BE2C (cell line): ENCODE results near the gene STAT4.

ENCODE experiments used
- DNase-seq: peaks from one replicate; pipeline ENCODE4 v3.0.0-alpha.2; 2020
- H3K27me3 ChIP-seq: fragments of 250-450 bp; sonication (Bioruptor Pico); 2 replicates; pipeline ENCODE4 v1.5.1; 2020; ENCODE audit warnings: mild to moderate bottlenecking
- H3K36me3 ChIP-seq: fragments of 250-450 bp; sonication (Bioruptor Pico); 2 replicates; pipeline ENCODE4 v1.5.1; 2020; ENCODE audit warnings: mild to moderate bottlenecking
- H3K4me1 ChIP-seq: fragments of 250-450 bp; sonication (Bioruptor Pico); 2 replicates; pipeline ENCODE4 v1.5.1; 2020
- H3K4me3 ChIP-seq: 2 replicates; pipeline ENCODE4 v1.5.1; 2011; ENCODE audit warnings: low read depth, low read length
- H3K9me3 ChIP-seq: fragments of 250-450 bp; sonication (Bioruptor Pico); 2 replicates; pipeline ENCODE4 v1.5.1; 2020
- TF ChIP-seq, protein P1 (sequence below): IDR thresholded peaks from 2 replicates; pipeline ENCODE4 v1.5.1; 2012; ENCODE audit warnings: mild to moderate bottlenecking, low read depth, low read length

Gene STAT4

DNA sequence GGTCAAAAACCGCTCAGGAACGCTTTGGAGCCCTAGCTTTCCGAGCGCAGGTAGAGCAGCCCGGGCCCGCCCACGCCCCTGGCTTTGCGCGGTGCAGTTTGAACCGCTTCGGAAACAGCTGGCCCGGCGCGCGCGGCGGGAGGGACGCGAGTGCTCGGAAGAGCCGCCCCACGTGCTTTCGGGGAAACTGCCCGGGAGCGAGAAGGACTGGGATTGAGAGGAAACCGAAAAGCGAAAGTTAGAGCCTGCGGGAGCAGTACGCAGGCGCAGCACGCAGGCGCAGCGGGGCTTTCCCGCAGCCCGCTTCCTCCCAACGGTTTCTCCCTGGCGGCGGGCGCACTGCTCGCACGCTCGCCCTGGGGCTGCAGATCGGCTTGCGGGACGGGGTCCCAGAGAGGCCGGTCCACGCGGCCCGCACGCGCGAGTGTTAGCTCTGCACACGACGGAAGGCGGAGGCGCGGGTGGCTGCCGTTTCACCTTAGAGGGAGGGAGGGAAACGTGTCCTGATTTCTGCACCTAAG, 130.5 kb downstream of the STAT4 start:
- peak overlapping the region; percentile 88 for H3K4me3 ChIP-seq

DNA sequence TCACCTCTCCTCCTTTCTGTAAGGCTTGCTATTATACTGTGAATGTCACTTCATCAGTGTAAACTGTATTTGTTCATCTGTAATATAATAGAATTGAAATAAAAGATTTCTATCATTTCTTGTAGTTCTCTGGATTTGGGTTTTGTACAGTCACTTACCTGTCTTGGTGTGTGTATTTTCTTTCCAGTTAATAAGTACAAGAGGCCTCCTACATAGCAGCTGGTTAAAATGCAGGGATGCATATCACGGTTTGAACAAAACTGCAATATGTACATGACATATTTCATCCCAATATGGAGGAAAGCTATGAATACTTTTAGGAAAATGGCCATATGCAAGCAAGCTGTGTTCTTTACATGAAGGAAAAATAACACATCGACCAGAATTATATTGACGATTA, 131.4 kb downstream of the STAT4 start:
- Histone ChIP-seq H3K4me1 (0 out of 2 replicates have a peak, but pooled peaks cover 4% of the 10 kb centered on the region), H3K4me3 (no peak overlapping the region), H3K27me3 (no peaks in the 10 kb centered on the region), H3K36me3 (no peaks in the 10 kb centered on the region), H3K9me3 (no peaks in the 10 kb centered on the region)
- TF ChIP-seq, protein P1, sequence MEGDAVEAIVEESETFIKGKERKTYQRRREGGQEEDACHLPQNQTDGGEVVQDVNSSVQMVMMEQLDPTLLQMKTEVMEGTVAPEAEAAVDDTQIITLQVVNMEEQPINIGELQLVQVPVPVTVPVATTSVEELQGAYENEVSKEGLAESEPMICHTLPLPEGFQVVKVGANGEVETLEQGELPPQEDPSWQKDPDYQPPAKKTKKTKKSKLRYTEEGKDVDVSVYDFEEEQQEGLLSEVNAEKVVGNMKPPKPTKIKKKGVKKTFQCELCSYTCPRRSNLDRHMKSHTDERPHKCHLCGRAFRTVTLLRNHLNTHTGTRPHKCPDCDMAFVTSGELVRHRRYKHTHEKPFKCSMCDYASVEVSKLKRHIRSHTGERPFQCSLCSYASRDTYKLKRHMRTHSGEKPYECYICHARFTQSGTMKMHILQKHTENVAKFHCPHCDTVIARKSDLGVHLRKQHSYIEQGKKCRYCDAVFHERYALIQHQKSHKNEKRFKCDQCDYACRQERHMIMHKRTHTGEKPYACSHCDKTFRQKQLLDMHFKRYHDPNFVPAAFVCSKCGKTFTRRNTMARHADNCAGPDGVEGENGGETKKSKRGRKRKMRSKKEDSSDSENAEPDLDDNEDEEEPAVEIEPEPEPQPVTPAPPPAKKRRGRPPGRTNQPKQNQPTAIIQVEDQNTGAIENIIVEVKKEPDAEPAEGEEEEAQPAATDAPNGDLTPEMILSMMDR: no peak
- no peak for DNase-seq

More for the DNA sequence above, 130.5 kb downstream of the STAT4 start:
- DNase-seq: peak; percentile 95
- TF ChIP-seq, protein P1: no peak
- Histone ChIP-seq H3K36me3 (no peaks in the 10 kb centered on the region), H3K27me3 (no peaks in the 10 kb centered on the region), H3K9me3 (no peaks in the 10 kb centered on the region), H3K4me1 (no peaks in the 10 kb centered on the region)

DNA sequence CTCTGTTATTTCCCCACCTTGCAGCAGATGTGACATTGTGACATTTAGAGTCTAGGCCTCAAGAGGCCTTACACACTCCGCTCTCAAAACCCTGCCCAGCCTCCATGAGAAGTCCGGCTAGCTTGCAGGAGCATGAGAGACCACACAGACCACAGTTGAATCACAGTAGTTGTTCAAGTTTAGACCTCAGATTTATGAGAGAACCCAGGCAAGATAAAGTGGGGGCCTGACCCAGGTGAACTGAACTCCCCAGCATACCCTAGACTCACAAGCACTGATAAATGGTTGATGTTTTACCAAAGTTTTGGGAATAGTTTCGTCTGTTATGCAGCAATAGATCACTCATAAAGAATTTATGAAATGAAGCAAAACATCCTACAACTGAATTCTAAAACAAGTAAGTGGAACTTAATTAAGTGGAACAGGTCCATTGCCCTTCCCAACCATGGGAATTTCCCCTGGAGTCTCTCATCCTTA, 132.1 kb downstream of the STAT4 start:
- Histone ChIP-seq H3K4me3 (no peak overlapping the region), H3K27me3 (no peaks in the 10 kb centered on the region), H3K9me3 (no peaks in the 10 kb centered on the region), H3K4me1 (0 out of 2 replicates have a peak, but pooled peaks cover 4% of the 10 kb centered on the region), H3K36me3 (no peaks in the 10 kb centered on the region)
- TF ChIP-seq, protein P1: no peak
- DNase-seq: no peak

DNA sequence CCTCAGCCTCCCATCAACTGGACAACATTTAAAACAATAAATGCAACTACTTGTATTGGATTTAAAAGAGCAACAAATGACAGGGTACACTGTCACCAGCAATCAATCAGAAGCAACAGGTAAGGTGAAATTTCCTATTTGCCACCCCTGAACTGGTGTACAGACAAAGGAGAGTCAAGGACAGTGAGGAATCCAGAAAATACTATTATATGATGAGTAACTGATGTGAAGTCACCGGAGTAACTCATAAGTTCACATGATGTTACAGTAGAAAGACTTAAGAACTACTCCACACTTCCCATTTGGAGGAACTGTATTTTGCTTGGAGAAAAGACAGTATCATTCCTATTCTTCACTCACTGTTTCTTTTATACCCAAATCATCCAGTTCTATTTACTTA, 132.7 kb downstream of the STAT4 start:
- H3K27me3 ChIP-seq: no peaks in the 10 kb centered on the region
- peaks cover 4% of the 10 kb centered on the region; the same call in 1 of the 2 replicates for H3K4me1 ChIP-seq
- no peaks in the 10 kb centered on the region for H3K36me3 ChIP-seq
- no peaks in the 10 kb centered on the region for H3K9me3 ChIP-seq
- no peak for DNase-seq
- no peak overlapping the region for H3K4me3 ChIP-seq
- TF ChIP-seq, protein P1: no peak

DNA sequence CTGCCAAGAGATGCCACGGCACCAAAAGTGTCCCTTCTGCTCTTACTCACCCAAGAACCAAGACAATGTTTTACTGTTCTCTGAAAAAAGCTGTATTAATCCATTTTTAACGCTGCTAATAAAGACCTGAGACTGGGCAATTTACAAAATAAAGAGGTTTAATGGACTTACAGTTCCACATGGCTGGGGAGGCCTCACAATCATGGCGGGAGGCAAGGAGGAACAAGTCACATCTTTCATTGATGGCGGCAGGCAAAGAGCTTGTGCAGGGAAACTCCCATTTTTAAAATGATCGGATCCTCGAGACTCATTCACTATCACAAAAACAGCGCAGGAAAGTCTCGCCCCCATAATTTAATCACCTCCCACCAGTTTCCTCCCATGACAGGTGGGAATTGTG, 135.0 kb downstream of the STAT4 start:
- Histone ChIP-seq H3K4me1 (peaks cover 4% of the 10 kb centered on the region; the same call in 1 of the 2 replicates), H3K9me3 (no peaks in the 10 kb centered on the region), H3K27me3 (no peaks in the 10 kb centered on the region), H3K4me3 (no peak overlapping the region), H3K36me3 (no peaks in the 10 kb centered on the region)
- DNase-seq: no peak
- TF ChIP-seq, protein P1: no peak

DNA sequence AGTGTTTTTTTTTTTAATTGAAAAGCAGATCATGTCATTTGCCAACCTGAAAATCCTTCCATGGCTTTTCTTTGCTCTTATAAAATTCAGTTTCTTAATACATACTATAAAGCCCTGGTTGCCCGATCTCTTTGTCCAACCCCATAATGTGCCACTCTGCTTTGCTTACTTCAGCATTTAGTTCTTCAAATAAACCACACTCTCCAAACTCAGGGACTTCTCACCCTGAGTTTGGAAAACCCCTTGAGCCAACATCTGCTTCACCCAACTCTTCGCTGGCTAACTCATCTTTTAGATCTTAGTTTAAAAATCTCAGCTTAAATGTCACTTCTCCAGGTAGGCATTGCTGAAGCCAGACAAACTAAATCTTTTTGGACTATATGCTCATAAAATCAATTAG, 135.6 kb downstream of the STAT4 start:
- H3K9me3 ChIP-seq: no peaks in the 10 kb centered on the region
- no peak for DNase-seq
- no peaks in the 10 kb centered on the region for H3K36me3 ChIP-seq
- H3K4me3 ChIP-seq: no peak overlapping the region
- TF ChIP-seq, protein P1: no peak
- peaks cover 4% of the 10 kb centered on the region; the same call in 1 of the 2 replicates for H3K4me1 ChIP-seq
- no peaks in the 10 kb centered on the region for H3K27me3 ChIP-seq
